Thymus (tissue), 2 donors: Measurements from ENCODE around the gene KCTD2. TPM values are rescaled to one million over a fixed set of nuclear protein-coding genes. Genes with fewer than 3 reads are reported as not detected.

Experiments
- polyA plus RNA-seq: library from polyadenylated mRNA; stranded (reverse); fragments of 200-250 nt; gene quantifications from one replicate; pipeline ENCODE4 v1.2.3, GENCODE V29; 2013
- total RNA-seq: library from RNA; stranded (reverse); fragments of 120-200 nt; gene quantifications from one replicate; pipeline ENCODE4 v1.2.4, GENCODE V29; 2013
- donor health status: healthy.

KCTD2 gene
- total and polyA plus RNA-seq, 2 donors = 10.0 to 20.4 TPM

Other genes with a start within 250 kb of the KCTD2 start
- 0.05 TPM for gene GRIN2C, start 187.3 kb upstream of the KCTD2 start, total RNA-seq
- 0.07 TPM for gene GRIN2C, start 187.3 kb upstream of the KCTD2 start, polyA plus RNA-seq
- gene FDXR, start 174.2 kb upstream of the KCTD2 start, total RNA-seq = 8.2 TPM
- gene FDXR, start 174.2 kb upstream of the KCTD2 start, polyA plus RNA-seq = 14.1 TPM
- gene FADS6, start 153.6 kb upstream of the KCTD2 start, total RNA-seq = 0.14 TPM
- 1.0 TPM for gene FADS6, start 153.6 kb upstream of the KCTD2 start, polyA plus RNA-seq
- gene USH1G, start 124.0 kb upstream of the KCTD2 start, total RNA-seq = 0.09 TPM
- 0.14 TPM for gene USH1G, start 124.0 kb upstream of the KCTD2 start, polyA plus RNA-seq
- gene OTOP2, start 123.0 kb upstream of the KCTD2 start, total RNA-seq = 0.05 TPM
- 0.23 TPM for gene OTOP2, start 123.0 kb upstream of the KCTD2 start, polyA plus RNA-seq
- under 0.01 TPM for gene OTOP3, start 111.3 kb upstream of the KCTD2 start, total RNA-seq
- gene OTOP3, start 111.3 kb upstream of the KCTD2 start, polyA plus RNA-seq = 0.05 TPM
- 1.3 TPM for gene HID1, start 74.5 kb upstream of the KCTD2 start, total RNA-seq
- gene HID1, start 74.5 kb upstream of the KCTD2 start, polyA plus RNA-seq = 9.9 TPM
- gene CDR2L, start 59.6 kb upstream of the KCTD2 start, total RNA-seq = 0.57 TPM
- 1.4 TPM for gene CDR2L, start 59.6 kb upstream of the KCTD2 start, polyA plus RNA-seq
- 35.7 TPM for gene MRPL58, start 34.6 kb upstream of the KCTD2 start, total RNA-seq
- gene MRPL58, start 34.6 kb upstream of the KCTD2 start, polyA plus RNA-seq = 40.9 TPM
- gene ATP5PD, start 256 bp upstream of the KCTD2 start, total RNA-seq = 288 TPM
- gene ATP5PD, start 256 bp upstream of the KCTD2 start, polyA plus RNA-seq = 390 TPM
- 0.76 TPM for gene SLC16A5, start 40.7 kb downstream of the KCTD2 start, total RNA-seq
- gene SLC16A5, start 40.7 kb downstream of the KCTD2 start, polyA plus RNA-seq = 5.0 TPM
- 4.3 TPM for gene ARMC7, start 62.7 kb downstream of the KCTD2 start, total RNA-seq
- gene ARMC7, start 62.7 kb downstream of the KCTD2 start, polyA plus RNA-seq = 10.0 TPM
- gene NT5C, start 84.5 kb downstream of the KCTD2 start, total RNA-seq = 64.2 TPM
- gene NT5C, start 84.5 kb downstream of the KCTD2 start, polyA plus RNA-seq = 103 TPM
- gene JPT1, start 107.3 kb downstream of the KCTD2 start, total RNA-seq = 92.1 TPM
- 130 TPM for gene JPT1, start 107.3 kb downstream of the KCTD2 start, polyA plus RNA-seq
- gene SUMO2, start 135.7 kb downstream of the KCTD2 start, total RNA-seq = 342 TPM
- 135 TPM for gene SUMO2, start 135.7 kb downstream of the KCTD2 start, polyA plus RNA-seq
- gene NUP85, start 158.5 kb downstream of the KCTD2 start, total RNA-seq = 54.5 TPM
- 88.3 TPM for gene NUP85, start 158.5 kb downstream of the KCTD2 start, polyA plus RNA-seq
- 18.1 TPM for gene GGA3, start 214.4 kb downstream of the KCTD2 start, total RNA-seq
- 33.3 TPM for gene GGA3, start 214.4 kb downstream of the KCTD2 start, polyA plus RNA-seq
- gene MRPS7, start 214.7 kb downstream of the KCTD2 start, total RNA-seq = 62.8 TPM
- 39.1 TPM for gene MRPS7, start 214.7 kb downstream of the KCTD2 start, polyA plus RNA-seq
- 22.8 TPM for gene MIF4GD, start 224.0 kb downstream of the KCTD2 start, total RNA-seq
- 37.3 TPM for gene MIF4GD, start 224.0 kb downstream of the KCTD2 start, polyA plus RNA-seq
- gene SLC25A19, start 242.2 kb downstream of the KCTD2 start, total RNA-seq = 15.4 TPM
- gene SLC25A19, start 242.2 kb downstream of the KCTD2 start, polyA plus RNA-seq = 18.3 TPM